Measurements from ENCODE around the gene DDB1.

DNA sequence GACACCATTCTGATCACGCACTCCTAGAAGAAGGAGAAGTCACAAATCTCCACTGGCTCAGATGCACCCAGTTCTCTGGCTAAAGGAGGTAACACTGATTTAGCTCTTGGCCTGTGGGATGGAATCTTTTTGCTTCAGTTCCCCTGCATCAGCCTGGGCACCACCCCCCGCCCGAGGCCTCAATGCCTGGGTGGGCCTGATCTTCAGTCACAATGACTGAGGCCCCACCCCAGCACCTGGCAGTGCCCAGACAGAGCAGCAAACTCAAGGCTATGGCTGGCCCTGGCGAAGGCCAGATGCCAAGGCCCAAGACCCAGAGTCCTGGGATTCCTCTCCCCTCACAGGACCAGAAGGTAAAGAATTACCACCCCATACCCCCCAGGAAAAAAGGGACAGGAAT, 23.8 kb upstream of the DDB1 start:
- no peak for TF ChIP-seq EZH2phosphoT487 (IDR thresholded peaks at IDR 0.05; ENCODE audit: borderline replicate concordance, low read length)
- TF ChIP-seq, protein P1, sequence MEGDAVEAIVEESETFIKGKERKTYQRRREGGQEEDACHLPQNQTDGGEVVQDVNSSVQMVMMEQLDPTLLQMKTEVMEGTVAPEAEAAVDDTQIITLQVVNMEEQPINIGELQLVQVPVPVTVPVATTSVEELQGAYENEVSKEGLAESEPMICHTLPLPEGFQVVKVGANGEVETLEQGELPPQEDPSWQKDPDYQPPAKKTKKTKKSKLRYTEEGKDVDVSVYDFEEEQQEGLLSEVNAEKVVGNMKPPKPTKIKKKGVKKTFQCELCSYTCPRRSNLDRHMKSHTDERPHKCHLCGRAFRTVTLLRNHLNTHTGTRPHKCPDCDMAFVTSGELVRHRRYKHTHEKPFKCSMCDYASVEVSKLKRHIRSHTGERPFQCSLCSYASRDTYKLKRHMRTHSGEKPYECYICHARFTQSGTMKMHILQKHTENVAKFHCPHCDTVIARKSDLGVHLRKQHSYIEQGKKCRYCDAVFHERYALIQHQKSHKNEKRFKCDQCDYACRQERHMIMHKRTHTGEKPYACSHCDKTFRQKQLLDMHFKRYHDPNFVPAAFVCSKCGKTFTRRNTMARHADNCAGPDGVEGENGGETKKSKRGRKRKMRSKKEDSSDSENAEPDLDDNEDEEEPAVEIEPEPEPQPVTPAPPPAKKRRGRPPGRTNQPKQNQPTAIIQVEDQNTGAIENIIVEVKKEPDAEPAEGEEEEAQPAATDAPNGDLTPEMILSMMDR (conservative IDR thresholded peaks at IDR 0.05; ENCODE audit: low read depth, low read length) = no peak
- no peak for TF ChIP-seq EZH2 (IDR thresholded peaks at IDR 0.05; ENCODE audit: low read length, unreplicated experiment)
